ENCODE measurements around the gene GOSR2. TPM values are rescaled to one million over a fixed set of nuclear protein-coding genes. Genes with fewer than 3 reads are reported as not detected.

GOSR2 gene
- total RNA-seq, 1 experiment from 2014 or later = 52.9 TPM

- Histone ChIP-seq H3K4me3 (replicated peaks in 1 of 2; ENCODE audit: low read depth in 1 of 2, low read length in 2 of 2) (no peak overlapping the region), H3K27me3 (ENCODE audit: insufficient read depth, low read length) (no peaks in the 10 kb centered on the region), H4K20me1 (ENCODE audit: insufficient read depth) (no peaks in the 10 kb centered on the region), H3K9me2 (ENCODE audit: insufficient read depth) (no peaks in the 10 kb centered on the region), H3K4me1 (ENCODE audit: control insufficient read depth in 1 of 2, insufficient read depth in 2 of 2, low read length in 2 of 2) (no peaks in the 10 kb centered on the region), H3K36me3 (ENCODE audit: control insufficient read depth in 1 of 2, insufficient read depth in 2 of 2, low read length in 2 of 2) (no peaks in the 10 kb centered on the region), H3K9me3 (ENCODE audit: control insufficient read depth in 1 of 2, insufficient read depth in 1 of 2, low read depth in 1 of 2, low read length in 2 of 2) (no peaks in the 10 kb centered on the region), H3K9ac (ENCODE audit: low read length) (no peak overlapping the region), H2AFZ (ENCODE audit: low read depth, low read length, poor library complexity, severe bottlenecking) (no peak overlapping the region), H3K27ac (ENCODE audit: low read depth, low read length) (no peak overlapping the region), H3K79me2 (ENCODE audit: insufficient read depth, low read length) (no peaks in the 10 kb centered on the region), H3K4me2 (ENCODE audit: low read length) (no peak overlapping the region)
- ATAC-seq = no peak
- no peak for TF ChIP-seq FOSL1 (IDR thresholded peaks at IDR 0.05; ENCODE audit: low read depth)
- no peak for TF ChIP-seq POLR2A (IDR thresholded peaks at IDR 0.05; ENCODE audit: borderline replicate concordance, extremely low read depth, insufficient read depth, insufficient read length)
- no peak for TF ChIP-seq EGR1 (IDR thresholded peaks at IDR 0.05; ENCODE audit: low read depth)
- TF ChIP-seq YY1 (IDR thresholded peaks at IDR 0.05; ENCODE audit: extremely low read depth, insufficient replicate concordance, low read depth, low read length) = no peak
- no peak for TF ChIP-seq ATF3 (IDR thresholded peaks at IDR 0.05)
- TF ChIP-seq REST (IDR thresholded peaks at IDR 0.05; ENCODE audit: low read depth) = no peak
- no peak for TF ChIP-seq ZFX (IDR thresholded peaks at IDR 0.05)
- TF ChIP-seq SRF (IDR thresholded peaks at IDR 0.05; ENCODE audit: low read depth) = no peak
- ChIA-PET RAD21 (ENCODE audit: low non-redundant PET in 1 of 2, low total read pairs in 2 of 2, uncharacterized antibody in 2 of 2, unreplicated experiment in 2 of 2) (no interaction called here), CTCF (no interaction called here), POLR2A (no interaction called here)
- DNase-seq (ENCODE audit: low read depth, low spot score) = no peak
- intact Hi-C loops (cut with micrococcal nuclease) = no loop called here
- no TSS peak for BruUV-seq (replicated peaks)
Measured at GRCh38 chr17:46968224-46968834, 45.4 kb downstream of the GOSR2 start.

Data from HCT116 (cell line).